Kidney capillary endothelial cell (primary cell): Measurements from ENCODE around the gene A1CF.
"Not testable (repeated sequence)": the region's sequence is repeated elsewhere in the genome, so short reads cannot be mapped to it uniquely, and the experiment has no call there.

Source experiments
- DNase-seq: peaks from one replicate; pipeline ENCODE4 v3.0.0-alpha.2; 2018; ENCODE audit warnings: low spot score

Gene A1CF, protein sequence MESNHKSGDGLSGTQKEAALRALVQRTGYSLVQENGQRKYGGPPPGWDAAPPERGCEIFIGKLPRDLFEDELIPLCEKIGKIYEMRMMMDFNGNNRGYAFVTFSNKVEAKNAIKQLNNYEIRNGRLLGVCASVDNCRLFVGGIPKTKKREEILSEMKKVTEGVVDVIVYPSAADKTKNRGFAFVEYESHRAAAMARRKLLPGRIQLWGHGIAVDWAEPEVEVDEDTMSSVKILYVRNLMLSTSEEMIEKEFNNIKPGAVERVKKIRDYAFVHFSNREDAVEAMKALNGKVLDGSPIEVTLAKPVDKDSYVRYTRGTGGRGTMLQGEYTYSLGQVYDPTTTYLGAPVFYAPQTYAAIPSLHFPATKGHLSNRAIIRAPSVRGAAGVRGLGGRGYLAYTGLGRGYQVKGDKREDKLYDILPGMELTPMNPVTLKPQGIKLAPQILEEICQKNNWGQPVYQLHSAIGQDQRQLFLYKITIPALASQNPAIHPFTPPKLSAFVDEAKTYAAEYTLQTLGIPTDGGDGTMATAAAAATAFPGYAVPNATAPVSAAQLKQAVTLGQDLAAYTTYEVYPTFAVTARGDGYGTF

DNA sequence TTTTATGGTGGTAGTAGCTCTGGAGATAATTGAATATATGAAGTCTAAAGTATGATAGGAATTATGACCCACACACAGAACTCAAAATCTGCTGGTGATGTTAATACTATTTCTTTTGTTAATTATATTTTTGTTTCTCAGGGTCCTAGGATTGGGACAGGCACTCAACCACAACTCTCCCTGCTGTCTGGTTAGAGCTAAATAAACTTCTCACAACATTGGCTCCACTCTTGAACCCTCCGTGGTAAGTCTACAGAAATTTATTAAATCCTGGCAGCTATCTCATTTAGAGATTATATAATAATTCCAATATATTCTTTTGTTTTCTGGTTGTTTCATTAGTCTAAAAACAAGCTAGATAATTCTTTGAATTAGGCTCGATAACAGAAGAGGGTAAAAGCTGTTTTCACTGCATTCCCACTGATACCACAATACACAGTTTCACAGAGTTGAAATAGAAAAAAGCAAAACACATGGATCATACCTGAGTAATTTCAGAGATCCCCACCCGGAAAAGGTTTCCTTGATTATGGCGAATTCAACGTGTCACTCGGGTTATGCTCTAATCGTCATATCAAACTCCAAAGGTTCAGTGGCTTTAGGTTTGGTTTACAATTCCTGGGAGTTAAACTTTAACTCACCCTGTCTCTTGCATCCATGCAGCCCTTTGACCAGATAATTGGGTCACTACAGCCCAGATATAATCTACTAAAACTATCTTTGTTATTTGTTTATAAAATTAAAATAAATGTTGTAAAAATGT is at the start of gene A1CF:
TSS of gene A1CF (minus strand) at position 531 of the 763 bp plus-strand sequence. CDS start 25,687 bp downstream, outside the sequence.
- DNase-seq: no peak

- DNase-seq: no peak
Observed at GRCh38 chr10:50931948-50932431, 46.6 kb upstream of the A1CF start.

DNA sequence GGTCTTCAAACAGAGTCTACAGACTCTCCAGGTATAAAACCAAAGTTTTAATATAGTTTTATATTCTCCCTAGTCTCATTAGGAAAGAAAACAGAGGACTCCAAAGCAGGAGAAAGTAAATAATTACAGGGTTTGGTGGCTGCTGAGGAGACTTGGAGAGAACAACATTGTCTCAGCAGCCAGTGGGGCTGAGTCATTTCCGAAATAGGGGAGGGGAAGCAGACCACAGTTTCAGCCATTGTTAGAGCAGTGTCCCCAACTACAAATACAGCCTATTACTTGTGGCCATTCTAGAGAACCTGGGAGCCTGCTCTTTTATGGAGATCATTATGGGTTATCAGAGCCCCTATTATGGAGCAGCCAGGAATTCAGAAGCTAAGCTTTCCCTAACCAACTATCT is 44.2 kb upstream of the A1CF start:
- peak; percentile 7 for DNase-seq

- no peak for DNase-seq
Observed at GRCh38 chr10:50928190-50928552, 42.7 kb upstream of the A1CF start.

DNA sequence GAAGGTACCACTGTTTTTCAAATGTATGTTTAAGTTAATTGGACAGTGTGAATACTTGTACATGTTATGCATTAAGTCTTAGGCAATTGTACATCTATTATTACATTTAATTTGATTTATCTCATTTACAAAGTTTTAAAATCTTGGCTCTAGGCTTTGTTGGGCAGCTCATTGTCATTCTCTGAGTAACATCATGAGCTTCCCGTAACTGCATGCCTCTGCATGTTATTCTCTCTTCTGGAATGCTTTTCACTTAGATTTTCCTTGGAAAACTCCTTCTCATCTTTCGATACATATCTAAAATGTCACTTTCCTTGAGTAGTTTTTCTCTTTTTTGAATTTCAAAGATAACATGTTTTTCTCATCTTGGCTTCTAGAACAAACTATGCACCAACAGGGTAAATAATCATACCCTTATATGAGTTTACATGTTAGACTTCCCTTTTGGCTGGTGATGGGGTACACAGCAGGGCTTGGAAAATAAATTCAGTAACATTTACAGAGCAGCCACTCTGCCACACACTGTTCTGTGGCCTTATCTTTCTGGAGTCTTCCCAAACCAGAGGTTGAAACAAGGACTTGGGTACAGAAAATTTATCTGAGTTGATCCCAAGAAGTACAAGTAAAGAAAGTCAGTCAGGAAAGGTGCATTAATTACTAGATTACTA is 42.2 kb upstream of the A1CF start:
- no peak for DNase-seq

GRCh38 chr10:50923471-50923870 is 38.0 kb upstream of the A1CF start:
- DNase-seq: not testable (repeated sequence)

DNA sequence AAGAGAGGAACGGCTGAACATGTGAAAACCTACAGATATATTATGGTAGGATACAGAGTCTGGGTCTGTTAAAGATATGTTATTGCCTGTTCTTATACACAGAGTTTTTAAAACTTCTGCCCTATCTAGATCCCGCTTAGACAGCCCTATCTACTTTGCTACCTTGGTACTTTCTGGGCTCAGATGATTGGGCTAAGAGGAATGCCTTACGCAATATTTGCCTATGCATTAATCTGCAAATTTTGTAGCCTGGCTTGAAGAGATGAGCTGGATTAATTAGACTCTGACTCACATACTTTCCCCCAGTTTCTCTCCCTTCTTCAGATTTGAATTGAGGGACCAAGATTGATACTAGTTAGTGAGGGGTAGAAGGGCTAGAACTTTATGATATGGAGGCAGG is 33.6 kb upstream of the A1CF start:
- no peak for DNase-seq

GRCh38 chr10:50918529-50918928 is 33.1 kb upstream of the A1CF start:
- DNase-seq: no peak

- no peak for DNase-seq
Observed at GRCh38 chr10:50917486-50917885, 32.1 kb upstream of the A1CF start.

DNA sequence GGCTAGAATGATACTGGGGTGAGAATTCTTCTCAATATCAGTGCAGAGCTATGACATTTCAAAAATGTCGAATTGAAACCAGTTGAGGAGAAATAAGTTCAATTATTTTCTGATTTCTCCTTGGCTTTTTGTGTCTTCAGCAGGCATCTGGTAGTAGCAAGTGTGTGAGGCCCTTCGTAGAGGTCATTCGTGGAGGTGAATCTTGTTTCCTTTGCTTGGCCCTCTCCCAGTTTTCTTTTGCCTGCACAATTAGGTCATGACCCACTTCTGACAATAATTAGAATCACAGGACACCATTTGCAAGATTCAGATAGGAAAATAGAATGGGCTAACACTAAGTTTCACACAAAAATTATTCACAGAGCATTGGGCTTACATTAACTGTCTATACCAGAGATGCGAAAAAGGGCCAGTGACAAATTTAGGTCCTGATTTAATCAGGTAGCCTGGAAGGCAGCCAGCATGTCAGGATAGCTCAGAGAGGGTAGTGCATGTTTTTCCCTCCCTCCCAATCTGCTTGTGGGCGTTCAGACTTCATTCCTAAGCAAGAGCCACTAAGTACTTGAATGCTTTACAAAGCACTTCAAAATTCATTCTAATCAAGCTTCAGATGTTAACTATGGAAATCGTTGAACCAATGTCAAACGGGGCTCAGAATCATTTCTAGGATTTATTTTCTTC is 24.0 kb upstream of the A1CF start:
- no peak for DNase-seq

- DNase-seq: no peak
Observed at GRCh38 chr10:50908366-50908765, 22.9 kb upstream of the A1CF start.

DNA sequence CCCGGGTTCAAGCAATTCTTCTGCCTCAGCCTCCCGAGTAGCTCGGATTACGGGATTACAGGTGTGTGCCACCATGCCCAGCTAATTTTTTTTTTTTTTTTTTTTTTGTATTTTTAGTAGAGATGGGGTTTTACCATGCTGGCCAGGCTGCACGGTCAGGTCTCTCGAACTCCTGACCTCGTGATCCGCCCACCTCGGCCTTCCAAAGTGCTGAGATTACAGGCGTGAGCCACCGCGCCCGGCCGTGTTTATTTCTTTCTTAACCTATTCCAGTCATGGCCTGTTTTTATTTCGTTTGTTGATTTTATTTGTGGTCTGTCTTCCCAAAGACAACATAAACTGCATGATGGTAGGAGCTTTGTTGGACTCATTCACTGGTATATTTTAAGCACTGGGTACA is 20.4 kb upstream of the A1CF start:
- DNase-seq: not testable (repeated sequence)

DNA sequence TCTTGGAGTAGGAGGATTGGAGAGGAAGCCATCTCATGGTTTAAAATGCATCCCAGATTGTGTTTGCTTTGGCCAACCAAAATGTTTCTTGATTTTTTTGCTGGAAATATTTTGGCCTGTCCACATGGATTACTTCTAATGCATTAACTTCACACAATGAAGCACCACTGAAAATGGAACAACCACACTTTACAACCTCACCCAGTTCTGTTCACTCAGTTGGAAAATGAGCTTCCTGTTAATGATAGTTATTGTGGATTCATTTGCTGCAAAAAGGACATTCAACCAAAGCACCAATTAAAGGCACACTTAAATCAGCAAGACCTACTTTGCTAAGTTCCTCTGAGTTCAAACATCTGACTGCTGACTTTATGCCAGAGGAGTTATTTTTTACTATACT is 11.3 kb upstream of the A1CF start:
- no peak for DNase-seq

DNA sequence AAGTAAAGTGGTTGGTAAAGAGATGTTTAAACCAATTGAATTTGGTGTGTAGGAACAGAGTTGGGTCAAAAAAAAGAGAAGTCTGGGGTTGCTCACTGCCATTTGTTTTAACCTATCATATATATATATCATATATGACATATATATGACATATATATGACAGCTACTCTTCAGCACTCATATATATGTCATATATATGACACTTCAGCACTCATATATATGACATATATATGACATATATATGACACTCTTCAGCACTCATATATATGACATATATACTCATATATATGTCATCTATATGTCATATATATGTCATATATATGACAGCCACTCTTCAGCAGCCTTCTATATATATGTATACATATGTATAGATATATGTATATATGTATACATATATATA is 8.9 kb upstream of the A1CF start:
- DNase-seq: no peak

DNA sequence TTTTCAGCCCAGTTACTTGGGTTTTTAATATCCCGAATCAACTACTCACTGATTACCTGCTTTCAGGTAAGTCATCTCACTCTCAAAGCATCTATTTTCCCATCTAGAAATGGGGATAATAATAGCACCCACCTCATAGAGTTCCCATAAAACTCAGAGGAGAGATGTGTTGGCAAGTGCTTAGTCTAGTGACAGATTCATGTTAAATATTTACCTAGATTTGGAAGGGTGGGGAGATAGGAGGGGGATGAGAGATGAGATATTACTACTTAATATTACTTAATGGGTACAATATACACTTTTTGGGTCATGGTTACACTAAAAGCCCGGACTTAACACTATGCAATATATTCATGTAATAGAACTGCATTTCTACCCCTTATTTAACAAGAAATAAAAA is 7.0 kb upstream of the A1CF start:
- no peak for DNase-seq

GRCh38 chr10:50884302-50884701 is 1.1 kb downstream of the A1CF start:
- DNase-seq: no peak

DNA sequence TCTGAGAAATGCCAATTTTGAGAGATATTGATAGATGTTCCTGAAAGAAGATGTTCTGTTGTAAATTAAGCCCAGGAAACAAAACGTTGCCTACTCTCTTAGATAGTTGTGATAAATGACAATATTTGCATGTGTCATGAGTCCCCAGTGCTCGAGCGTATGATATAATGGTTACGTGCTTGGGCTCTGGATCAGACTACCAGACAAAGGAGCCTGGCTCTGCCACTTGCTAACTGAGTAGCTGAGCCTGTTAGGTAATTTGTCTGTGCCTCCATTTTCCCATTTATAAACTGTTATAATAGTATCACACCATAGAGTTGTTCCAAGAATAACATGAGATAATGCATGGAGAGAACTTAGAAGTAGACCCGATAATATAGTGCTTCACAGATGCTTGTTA is 1.8 kb downstream of the A1CF start:
- DNase-seq: no peak

- DNase-seq: no peak
Observed at GRCh38 chr10:50882540-50882983, 2.9 kb downstream of the A1CF start.

DNA sequence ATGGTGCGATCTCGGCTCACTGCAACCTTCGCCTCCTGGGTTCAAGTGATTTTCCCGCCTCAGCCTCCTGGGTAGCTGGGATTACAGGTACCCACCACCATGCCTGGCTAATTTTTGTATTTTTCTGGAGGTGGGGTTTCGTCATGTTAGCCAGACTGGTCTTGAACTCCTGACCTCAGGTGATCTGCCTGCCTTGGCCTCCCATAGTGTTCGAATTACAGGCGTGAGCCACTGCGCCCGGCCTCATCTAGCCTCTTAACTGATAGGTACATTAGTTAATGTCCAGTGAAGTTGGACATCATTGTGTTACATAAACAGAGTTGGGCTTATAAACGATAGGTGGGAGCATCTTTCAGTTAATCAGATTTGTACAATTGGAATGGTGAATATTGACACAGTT is 4.4 kb downstream of the A1CF start:
- not testable (repeated sequence) for DNase-seq

GRCh38 chr10:50876429-50876828 is 9.0 kb downstream of the A1CF start:
- DNase-seq: no peak

DNA sequence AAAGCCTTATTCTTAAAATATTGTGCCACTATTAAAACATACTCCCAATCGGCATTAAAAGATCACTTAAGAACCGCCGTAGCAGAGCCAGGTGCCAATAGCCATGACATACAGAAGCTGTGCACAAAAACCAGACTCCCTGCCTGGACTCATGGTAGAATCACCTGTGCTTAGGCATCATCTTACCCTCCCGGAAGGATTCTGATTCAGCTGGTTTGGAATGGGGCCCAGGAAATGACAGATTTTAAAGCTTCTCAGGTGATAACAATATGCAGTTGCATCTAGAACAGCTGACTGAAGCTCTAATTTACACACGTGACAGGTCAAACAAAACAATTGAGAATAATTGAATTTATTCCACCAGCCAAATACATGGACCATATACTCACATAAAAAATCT is 10.7 kb downstream of the A1CF start:
- DNase-seq: no peak

- no peak for DNase-seq
Observed at GRCh38 chr10:50866317-50866716, 19.1 kb downstream of the A1CF start.
